Astrocyte of the spinal cord (primary cell): Measurements from ENCODE around the gene NLRP6.
A peak's percentile ranks its signal among the peaks of the same experiment; 100 is the strongest.
"Not testable (repeated sequence)": the region's sequence is repeated elsewhere in the genome, so short reads cannot be mapped to it uniquely, and the experiment has no call there.

Experiments
- DNase-seq: peaks from one replicate; pipeline ENCODE4 v3.0.0; 2011; ENCODE audit warnings: low read depth, low spot score
- H3K4me3 ChIP-seq: 2 replicates; pipeline ENCODE4 v1.5.1; 2011; ENCODE audit warnings: low read depth, mild to moderate bottlenecking, low read length, moderate library complexity
- in situ Hi-C: cut with HindIII; loops from 2 replicates; pipeline ENCODE4 v1.10.0; 2017; ENCODE audit warnings: low sequenced_read_pairs
- TF ChIP-seq, protein P1 (sequence below): IDR thresholded peaks from 2 replicates; pipeline ENCODE4 v1.5.1; 2012; ENCODE audit warnings: low read depth, mild to moderate bottlenecking, low read length, inconsistent platforms

NLRP6 gene

DNA sequence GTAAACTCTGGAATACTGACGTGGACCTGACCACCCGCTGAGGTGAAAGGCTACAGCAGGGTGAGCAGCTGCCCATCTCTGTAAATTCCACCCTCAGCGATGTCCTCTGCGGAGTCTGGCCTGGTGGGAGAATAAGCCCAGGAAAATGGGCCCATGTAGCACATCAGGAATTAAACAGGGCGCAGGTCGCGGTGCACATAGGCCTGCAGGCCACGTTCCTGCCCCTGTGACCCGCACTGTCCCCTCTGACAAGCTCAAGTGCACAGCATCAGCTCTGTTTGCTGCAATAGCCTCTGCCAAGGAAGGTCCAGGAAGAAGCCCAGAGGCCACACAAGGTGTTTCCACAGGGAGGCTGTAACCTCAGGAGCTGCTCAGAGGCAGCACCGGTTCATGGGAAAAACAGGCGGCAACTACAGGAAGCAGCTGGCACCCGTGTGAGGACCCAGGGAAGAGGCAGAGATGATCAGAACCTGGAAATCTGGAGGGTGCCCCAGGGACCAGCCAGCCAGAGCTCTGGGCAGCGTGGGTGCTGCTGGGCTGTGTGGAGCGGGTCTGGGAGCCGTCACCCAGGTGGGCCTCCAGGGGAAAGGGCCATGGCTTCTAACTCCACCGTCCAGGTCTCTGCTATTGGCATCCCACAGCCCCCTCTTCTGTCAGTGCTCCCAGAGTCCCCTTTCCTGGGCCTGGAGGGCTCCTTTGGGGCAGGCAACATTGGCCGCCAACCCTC, 28.6 kb downstream of the NLRP6 start:
- DNase-seq, result no peak
- in situ Hi-C loops, result no loop called here
- TF ChIP-seq, protein P1, sequence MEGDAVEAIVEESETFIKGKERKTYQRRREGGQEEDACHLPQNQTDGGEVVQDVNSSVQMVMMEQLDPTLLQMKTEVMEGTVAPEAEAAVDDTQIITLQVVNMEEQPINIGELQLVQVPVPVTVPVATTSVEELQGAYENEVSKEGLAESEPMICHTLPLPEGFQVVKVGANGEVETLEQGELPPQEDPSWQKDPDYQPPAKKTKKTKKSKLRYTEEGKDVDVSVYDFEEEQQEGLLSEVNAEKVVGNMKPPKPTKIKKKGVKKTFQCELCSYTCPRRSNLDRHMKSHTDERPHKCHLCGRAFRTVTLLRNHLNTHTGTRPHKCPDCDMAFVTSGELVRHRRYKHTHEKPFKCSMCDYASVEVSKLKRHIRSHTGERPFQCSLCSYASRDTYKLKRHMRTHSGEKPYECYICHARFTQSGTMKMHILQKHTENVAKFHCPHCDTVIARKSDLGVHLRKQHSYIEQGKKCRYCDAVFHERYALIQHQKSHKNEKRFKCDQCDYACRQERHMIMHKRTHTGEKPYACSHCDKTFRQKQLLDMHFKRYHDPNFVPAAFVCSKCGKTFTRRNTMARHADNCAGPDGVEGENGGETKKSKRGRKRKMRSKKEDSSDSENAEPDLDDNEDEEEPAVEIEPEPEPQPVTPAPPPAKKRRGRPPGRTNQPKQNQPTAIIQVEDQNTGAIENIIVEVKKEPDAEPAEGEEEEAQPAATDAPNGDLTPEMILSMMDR, result no peak
- no peak overlapping the region for H3K4me3 ChIP-seq

DNA sequence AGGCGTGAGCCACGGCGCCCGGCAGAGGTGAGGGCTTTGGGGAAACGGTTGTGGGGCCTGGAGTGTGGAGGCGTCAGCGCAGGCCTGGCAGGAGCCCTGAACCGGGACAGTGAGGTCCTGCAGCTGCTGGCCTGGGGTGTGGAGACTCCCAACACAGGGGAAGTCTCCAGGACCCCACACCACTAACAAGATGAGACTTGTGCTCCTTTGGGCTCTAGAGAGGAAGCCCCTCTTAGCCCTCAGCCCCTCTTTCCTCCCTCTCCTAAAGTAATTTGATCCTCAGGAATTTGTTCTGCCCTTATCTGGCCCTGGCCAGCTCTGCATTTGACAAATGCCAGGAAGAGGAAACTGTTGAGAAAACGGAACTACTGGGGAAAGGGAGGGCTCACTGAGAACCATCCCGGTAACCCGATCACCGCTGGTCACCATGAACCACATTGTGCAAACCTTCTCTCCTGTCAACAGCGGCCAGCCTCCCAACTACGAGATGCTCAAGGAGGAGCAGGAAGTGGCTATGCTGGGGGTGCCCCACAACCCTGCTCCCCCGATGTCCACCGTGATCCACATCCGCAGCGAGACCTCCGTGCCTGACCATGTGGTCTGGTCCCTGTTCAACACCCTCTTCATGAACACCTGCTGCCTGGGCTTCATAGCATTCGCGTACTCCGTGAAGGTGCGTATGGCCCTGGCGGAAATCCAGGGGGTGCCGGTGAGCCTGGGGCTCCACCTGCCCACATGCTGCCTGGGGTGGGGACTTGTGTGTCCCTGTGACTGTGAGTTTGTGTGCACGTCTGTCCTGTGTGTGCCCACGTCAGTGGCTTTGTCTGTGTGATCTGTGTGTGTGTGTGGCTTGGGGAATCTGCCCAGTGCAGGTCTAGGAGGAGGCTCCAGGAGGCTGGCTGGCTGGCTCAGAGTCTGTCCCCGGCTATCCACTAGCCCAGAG, 29.8 kb downstream of the NLRP6 start, which contains the start of gene IFITM2:
IFITM2 (plus strand) TSS at position 51 of the 943 bp plus-strand sequence; CDS start at position 428, 377 bp downstream.
- TF ChIP-seq, protein P1, result peak; percentile 3
- DNase-seq, result peak; percentile 84
- in situ Hi-C loops, result not testable (repeated sequence)
- H3K4me3 ChIP-seq, result peak within 1 kb of the TSS; percentile 54

DNA sequence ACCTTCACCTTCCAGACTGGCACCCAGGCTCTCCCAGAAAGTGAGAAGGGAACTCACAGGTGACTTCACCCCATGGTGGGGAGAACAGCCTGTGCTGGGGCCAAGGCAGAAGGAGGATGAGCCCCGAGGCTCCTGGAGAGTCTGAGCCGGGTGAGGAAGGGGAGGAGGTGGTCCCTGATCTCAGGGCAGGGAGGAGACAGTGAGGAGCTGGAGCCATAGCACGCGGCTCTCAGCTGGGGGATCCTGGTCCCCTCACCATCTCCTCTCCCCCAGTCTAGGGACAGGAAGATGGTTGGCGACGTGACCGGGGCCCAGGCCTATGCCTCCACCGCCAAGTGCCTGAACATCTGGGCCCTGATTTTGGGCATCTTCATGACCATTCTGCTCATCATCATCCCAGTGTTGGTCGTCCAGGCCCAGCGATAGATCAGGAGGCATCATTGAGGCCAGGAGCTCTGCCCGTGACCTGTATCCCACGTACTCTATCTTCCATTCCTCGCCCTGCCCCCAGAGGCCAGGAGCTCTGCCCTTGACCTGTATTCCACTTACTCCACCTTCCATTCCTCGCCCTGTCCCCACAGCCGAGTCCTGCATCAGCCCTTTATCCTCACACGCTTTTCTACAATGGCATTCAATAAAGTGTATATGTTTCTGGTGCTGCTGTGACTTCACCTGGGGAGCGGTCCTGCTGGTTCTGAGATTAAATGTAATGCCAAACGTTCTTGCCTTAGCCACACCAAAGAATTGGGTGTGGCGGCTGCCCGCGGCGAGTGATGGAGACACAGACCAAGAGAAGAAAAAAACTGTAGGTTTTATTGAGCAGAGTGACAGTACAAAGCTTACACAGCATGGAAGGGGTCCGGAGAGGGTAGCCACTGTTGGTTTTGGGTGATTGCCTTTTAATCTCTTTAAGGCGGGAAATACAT, 30.8 kb downstream of the NLRP6 start:
- H3K4me3 ChIP-seq, result peak overlapping the region; percentile 54
- in situ Hi-C loops, DNase-seq: not testable (repeated sequence)

DNA sequence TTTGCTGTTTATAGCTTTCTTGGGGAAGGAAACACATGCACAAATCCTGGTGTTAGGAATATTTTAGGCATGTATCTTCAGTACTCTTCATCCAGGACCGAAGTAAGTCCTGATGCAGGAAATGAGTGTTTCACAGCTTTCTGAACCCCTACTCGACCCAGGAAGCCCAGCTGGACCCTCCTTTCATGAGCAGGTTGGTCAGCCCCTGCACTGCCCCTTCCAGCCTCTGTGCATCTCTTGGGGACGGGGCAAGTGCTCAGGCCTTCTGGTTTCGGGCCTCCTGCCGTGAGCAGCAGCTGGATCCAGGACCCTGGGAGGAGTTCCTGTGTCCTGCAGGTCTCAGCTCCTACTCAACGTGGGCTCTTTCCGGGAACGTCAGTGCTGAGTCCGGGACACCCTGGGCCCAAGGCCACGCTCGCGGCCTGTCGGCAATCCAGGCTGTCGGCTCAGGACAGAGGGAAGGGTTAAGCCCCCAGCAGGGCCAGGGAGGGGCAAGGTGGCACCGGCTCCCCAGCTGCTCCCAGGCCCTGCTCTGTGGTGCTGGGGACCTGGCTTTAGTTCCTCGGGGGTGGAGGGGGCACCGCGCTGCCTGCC, 31.9 kb downstream of the NLRP6 start:
- DNase-seq, in situ Hi-C loops: not testable (repeated sequence)
- H3K4me3 ChIP-seq, result peak overlapping the region; percentile 54

DNA sequence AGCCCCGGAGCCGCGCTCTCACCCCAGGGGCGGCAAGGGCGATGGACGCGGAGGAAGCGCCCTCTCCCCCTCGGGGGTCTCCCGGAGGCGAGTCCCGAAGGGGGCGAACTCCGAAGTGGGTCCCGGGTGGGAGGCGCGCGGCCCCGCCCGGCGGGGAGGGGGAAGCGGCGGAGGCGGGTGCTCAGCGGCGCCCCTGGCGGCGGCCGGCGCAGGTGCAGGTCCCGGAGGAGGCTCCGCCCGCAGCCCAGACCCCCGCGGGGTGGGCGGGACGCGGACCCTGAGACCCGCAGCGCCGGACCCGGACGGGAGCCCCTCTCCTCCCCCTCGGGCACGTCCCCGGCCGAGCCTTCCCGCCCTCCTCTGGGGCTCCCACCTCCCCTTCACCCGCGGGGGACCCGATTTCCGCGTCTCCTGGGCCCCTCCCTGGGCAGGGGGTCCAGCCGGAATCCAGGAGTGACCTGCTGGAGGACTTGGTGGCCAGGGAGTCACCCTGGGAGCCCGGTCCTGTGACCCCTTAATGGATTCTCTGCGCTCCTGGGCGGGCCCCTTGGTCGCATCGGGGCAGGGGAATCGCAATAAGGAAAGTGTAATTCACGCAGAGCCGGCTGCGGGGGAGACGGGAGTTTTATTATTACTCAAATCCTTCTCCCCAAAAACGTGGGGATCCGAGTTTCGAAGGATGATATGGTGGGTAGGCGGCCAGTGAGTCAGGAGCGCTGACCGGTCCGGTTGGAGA, 33.0 kb downstream of the NLRP6 start:
- not testable (repeated sequence) for DNase-seq
- peak overlapping the region; percentile 29 for H3K4me3 ChIP-seq

DNA sequence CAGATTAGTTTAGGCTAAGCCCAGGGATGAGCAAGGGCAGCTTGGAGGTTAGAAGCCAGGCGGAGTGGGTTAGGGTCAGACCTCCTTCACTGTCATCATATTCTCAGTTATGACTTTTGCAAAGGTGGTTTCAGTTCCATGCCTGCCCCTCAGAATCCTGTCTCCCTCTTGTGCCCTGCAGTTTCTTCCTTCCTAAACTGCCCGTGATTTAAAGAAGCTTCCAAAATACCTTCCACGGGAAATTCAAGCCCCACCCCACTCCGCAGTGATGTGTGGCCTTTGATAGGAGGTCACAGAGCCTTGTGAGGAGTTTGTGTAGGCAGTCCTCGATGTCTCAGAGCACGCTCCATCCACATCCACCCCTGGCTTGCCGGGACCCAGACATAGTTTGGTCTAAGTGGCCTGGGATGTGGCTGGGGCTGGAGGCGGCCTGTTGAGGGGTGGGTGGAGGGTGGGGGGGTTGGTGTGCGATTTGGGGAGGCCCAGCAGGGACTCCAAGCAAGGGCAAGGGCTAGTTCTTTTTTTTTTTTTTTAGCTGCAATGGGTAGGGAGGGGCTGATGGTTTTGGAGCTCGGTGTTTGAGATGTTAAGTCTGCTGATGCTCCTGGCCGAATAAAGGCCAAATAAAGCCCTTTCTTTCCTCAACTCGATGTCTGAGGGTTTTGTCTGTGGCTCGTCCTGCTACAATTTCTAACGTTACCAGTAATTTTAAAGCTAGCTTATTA, 34.0 kb downstream of the NLRP6 start:
- TF ChIP-seq, protein P1, result no peak
- DNase-seq, result no peak
- no peak overlapping the region for H3K4me3 ChIP-seq
- in situ Hi-C loops, result no loop called here

More for the DNA sequence above, 33.0 kb downstream of the NLRP6 start:
- in situ Hi-C loops, result not testable (repeated sequence)

DNA sequence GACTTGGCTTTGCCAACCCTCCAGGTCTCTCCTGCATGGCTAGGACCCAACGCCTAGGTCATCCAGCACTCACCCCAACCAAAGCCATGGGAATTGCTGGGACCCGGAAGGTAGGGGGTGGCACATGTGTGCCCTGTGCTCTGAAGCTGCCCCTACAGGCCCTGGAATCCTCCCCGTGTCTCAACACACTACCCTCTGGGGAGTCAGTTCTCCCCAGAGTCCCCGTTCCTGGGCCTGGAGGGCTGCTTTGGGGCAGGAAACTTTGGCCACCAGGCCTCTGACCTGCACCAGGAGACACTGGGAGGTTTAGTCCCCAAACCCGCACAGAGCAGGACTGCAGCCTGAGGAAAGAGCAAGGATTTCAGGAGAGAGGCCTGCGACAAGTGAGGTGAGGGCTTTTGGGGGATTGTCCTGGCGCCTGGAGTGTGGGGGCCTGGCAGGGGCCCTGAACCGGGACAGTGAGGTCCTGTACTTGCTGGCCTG, 35.1 kb downstream of the NLRP6 start:
- TF ChIP-seq, protein P1, result no peak
- no peak overlapping the region for H3K4me3 ChIP-seq
- no peak for DNase-seq
- in situ Hi-C loops, result no loop called here
